C4-2B (cell line): ENCODE results near the gene TMEM167B.

Experiments
- H3K27ac ChIP-seq: fragments of 450-650 bp; 2 replicates; pipeline ENCODE4 v1.5.1; 2017
- CTCF ChIP-seq: fragments of 450-650 bp; conservative IDR thresholded peaks from 2 replicates; pipeline ENCODE4 v1.5.1; 2017; ENCODE audit warnings: mild to moderate bottlenecking
- ZFX ChIP-seq: fragments of 450-650 bp; IDR thresholded peaks from 2 replicates; pipeline ENCODE4 v1.6.1; 2017

Gene TMEM167B

GRCh38 chr1:109120356-109120755, 29.8 kb downstream of the TMEM167B start:
- no peak for TF ChIP-seq CTCF
- no peak for TF ChIP-seq ZFX

DNA sequence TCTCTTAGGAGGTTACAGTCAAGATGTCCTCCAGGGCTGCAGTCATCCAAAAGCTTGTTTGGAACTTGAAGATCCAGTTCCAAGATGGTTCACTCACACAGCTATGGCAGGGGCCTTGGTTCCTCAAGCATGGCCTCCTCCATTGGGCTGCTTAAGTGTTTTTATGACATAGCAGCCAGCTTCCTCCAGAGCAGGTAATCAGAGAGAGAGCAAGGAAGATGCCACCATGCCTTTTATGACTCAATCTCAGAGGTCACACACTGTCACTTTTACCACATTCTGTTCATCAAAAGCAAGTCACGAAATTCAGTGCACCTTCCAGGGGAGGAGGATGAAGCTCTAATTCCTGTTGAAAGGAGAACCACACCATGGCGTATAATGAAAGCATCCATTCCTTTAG, 40.5 kb downstream of the TMEM167B start:
- TF ChIP-seq ZFX (no peak), CTCF (no peak)
- no peak overlapping the region for H3K27ac ChIP-seq

More at GRCh38 chr1:109120356-109120755, 29.8 kb downstream of the TMEM167B start:
- H3K27ac ChIP-seq: no peak overlapping the region

GRCh38 chr1:109131800-109132199, 41.2 kb downstream of the TMEM167B start:
- H3K27ac ChIP-seq: no peak overlapping the region
- TF ChIP-seq CTCF (no peak), ZFX (no peak)

DNA sequence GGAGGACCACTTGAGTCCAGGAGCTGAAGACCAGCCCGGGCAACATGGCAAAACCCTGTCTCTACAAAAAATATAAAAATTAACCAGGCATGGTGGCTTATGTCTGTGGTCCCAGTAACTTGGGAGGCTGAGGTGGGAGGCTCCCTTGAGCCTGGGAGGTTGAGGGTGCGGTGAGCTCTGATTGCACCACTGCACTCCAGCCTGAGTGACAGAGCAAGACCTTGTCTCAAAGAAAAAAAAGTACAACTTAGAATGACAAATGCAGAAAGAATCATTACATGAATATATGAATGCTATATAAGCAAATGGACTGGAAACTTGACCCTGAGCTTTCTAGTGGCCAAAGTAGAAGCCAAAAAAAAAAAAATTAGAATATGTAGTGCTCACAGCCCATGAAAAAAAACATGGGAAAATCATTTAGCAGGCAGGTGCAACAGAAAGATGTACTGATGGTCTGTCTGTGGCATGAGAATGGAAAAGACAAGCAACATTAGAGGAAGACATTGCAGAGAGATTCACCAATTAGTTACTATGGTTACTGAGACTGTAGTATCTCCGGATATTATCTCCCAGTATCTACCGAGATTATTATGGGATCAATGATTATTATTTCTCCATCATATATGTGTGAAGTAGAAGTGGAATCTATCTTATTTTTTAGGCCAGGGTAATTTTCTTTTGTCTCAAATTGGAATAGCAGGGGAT, 42.6 kb downstream of the TMEM167B start:
- H3K27ac ChIP-seq: no peak overlapping the region
- TF ChIP-seq ZFX (no peak), CTCF (no peak)

DNA sequence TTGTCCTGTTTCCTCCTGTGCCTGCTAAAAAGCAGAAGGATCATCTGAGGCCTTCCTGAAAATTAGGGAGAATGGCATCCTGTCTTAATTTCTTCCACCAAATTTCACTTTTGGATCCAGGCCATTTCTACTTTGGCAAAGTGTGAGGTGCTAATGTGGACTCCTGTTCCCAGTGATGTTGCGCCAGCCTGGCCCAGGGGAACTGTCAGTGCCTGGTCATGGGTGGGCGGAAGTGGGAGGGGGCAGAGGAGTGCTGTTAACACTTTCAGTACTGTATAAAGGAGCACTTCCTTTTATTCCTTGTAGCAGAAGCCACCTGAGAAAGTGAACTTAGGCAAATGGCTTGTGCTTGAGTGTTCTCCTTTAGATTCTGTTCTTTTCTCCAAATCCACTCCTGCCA, 43.3 kb downstream of the TMEM167B start:
- no peak for TF ChIP-seq ZFX
- H3K27ac ChIP-seq: no peak overlapping the region

- H3K27ac ChIP-seq: no peak overlapping the region
- TF ChIP-seq ZFX (no peak), CTCF (no peak)
These were observed 43.9 kb downstream of the TMEM167B start for GRCh38 chr1:109134423-109134822.

- TF ChIP-seq ZFX (no peak), CTCF (no peak)
These were observed 45.4 kb downstream of the TMEM167B start for GRCh38 chr1:109135940-109136339.

DNA sequence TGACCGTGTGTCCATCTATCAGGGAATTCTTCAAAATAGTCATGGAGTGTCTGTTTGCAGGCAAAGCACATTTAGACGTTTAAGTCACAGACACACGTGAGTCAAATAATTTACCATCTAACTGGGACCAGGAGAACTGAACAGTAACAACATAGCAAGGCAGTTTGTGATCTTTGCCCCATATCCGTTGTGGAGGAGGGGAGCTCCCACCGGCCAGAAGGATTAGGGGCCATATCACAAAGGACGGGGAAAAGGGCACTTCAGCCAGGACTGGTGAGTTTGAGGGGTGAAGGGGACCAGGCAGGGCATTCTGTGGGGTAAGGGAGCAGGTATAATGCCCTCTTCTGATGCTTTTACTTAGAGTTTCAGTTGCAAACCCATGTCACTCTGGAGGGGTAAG, 46.2 kb downstream of the TMEM167B start:
- no peak overlapping the region for H3K27ac ChIP-seq
- TF ChIP-seq CTCF (no peak), ZFX (no peak)

More at GRCh38 chr1:109135940-109136339, 45.4 kb downstream of the TMEM167B start:
- H3K27ac ChIP-seq: no peak overlapping the region
